Activated CD4-positive, alpha-beta memory T cell treated with anti-CD3 and anti-CD28 coated beads for 36 hours (primary cell): ENCODE measurements around the gene PRKAG3. TPM values are rescaled to one million over a fixed set of nuclear protein-coding genes. Genes with fewer than 3 reads are reported as not detected.

Experiments used
- CTCF ChIA-PET: fragments of 350-600 bp; sonication (Branson Sonifier 250); formaldehyde crosslinking; loops from one replicate; lab custom pipeline; 2021; ENCODE audit warnings: antibody characterized with exemption, inconsistent platforms; lab: Charles Lee
- POLR2A ChIA-PET: fragments of 350-600 bp; sonication (Branson Sonifier 250); formaldehyde crosslinking; loops from one replicate; lab custom pipeline; 2021; ENCODE audit warnings: antibody characterized with exemption; lab: Charles Lee
- DNase-seq: peaks from one replicate; pipeline ENCODE4 v3.0.0-alpha.2; 2020
- H3K27ac Mint-ChIP-seq: one replicate; pipeline ENCODE4 v1.8.0; 2021; ENCODE audit warnings: mixed read lengths
- H3K27me3 Mint-ChIP-seq: one replicate; pipeline ENCODE4 v1.8.0; 2021; ENCODE audit warnings: mixed read lengths
- H3K36me3 Mint-ChIP-seq: one replicate; pipeline ENCODE4 v1.8.0; 2021; ENCODE audit warnings: mixed read lengths
- H3K4me1 Mint-ChIP-seq: one replicate; pipeline ENCODE4 v1.8.0; 2021; ENCODE audit warnings: low read depth, mixed read lengths
- H3K4me3 Mint-ChIP-seq: one replicate; pipeline ENCODE4 v1.8.0; 2021; ENCODE audit warnings: mild to moderate bottlenecking, mixed read lengths
- H3K9me3 Mint-ChIP-seq: one replicate; pipeline ENCODE4 v1.8.0; 2021; ENCODE audit warnings: mixed read lengths
- intact Hi-C: fragments of 100-400 bp; cut with micrococcal nuclease; formaldehyde crosslinking; loops from one replicate; pipeline ENCODE4 v1.15.1; 2023
- total RNA-seq, 2 experiments: library from RNA; stranded (reverse); gene quantifications; one replicate each; pipeline ENCODE4 v1.2.3, GENCODE V29; 2021

Gene PRKAG3
- total RNA-seq, 2 experiments from 2014 or later = not detected

- intact Hi-C loops = no loop called here
- no peak overlapping the region for H3K27ac Mint-ChIP-seq
- H3K4me1 Mint-ChIP-seq = no peaks in the 10 kb centered on the region
- ChIA-PET POLR2A (no interaction called here), CTCF (no interaction called here)
- H3K4me3 Mint-ChIP-seq = no peak overlapping the region
- H3K27me3 Mint-ChIP-seq = peaks cover 27% of the 10 kb centered on the region
- no peaks in the 10 kb centered on the region for H3K9me3 Mint-ChIP-seq
- H3K36me3 Mint-ChIP-seq = no peaks in the 10 kb centered on the region
- no peak for DNase-seq
Measured at GRCh38 chr2:218823196-218823855, 8.3 kb downstream of the PRKAG3 start.

DNA sequence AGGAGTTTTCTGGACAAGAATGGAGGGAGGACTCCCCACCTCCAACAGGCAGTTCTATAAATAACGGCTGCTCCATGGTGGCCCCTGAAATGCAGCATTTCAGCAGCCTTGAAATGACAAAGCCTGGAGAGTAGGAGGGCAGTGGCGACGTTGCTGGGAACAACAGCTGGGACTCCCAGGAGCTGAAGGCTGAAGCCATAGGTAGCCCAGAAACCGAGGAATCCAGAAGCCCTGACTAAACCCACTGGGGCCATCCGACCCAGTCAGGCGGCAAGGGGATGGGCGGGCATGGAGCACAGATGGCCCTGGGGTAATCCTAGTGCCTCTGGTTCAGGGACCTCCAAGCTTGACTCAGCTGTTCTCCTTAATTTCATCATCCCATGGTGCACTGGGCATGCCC, 9.0 kb downstream of the PRKAG3 start:
- ChIA-PET POLR2A (interaction anchor here (0.6 kb wide), 1 partner anchor 10 kb away, joined by 4 read pairs; no protein-coding TSS in a partner anchor), CTCF (no interaction called here)
- intact Hi-C loops = no loop called here
- no peak overlapping the region for H3K27ac Mint-ChIP-seq
- no peaks in the 10 kb centered on the region for H3K9me3 Mint-ChIP-seq
- no peak overlapping the region for H3K4me3 Mint-ChIP-seq
- no peaks in the 10 kb centered on the region for H3K36me3 Mint-ChIP-seq
- peaks cover 25% of the 10 kb centered on the region for H3K27me3 Mint-ChIP-seq
- DNase-seq = no peak
- no peaks in the 10 kb centered on the region for H3K4me1 Mint-ChIP-seq

GRCh38 chr2:218821605-218822211, 9.9 kb downstream of the PRKAG3 start:
- no peak for DNase-seq
- no peaks in the 10 kb centered on the region for H3K4me1 Mint-ChIP-seq
- no peaks in the 10 kb centered on the region for H3K36me3 Mint-ChIP-seq
- CTCF ChIA-PET = no interaction called here
- intact Hi-C loops = no loop called here
- no peaks in the 10 kb centered on the region for H3K9me3 Mint-ChIP-seq
- H3K27me3 Mint-ChIP-seq = peaks cover 25% of the 10 kb centered on the region
- POLR2A ChIA-PET = interaction anchor here (0.6 kb wide), 1 partner anchor 11 kb away, joined by 4 read pairs; no protein-coding TSS in a partner anchor
- no peak overlapping the region for H3K4me3 Mint-ChIP-seq
- H3K27ac Mint-ChIP-seq = no peak overlapping the region

DNA sequence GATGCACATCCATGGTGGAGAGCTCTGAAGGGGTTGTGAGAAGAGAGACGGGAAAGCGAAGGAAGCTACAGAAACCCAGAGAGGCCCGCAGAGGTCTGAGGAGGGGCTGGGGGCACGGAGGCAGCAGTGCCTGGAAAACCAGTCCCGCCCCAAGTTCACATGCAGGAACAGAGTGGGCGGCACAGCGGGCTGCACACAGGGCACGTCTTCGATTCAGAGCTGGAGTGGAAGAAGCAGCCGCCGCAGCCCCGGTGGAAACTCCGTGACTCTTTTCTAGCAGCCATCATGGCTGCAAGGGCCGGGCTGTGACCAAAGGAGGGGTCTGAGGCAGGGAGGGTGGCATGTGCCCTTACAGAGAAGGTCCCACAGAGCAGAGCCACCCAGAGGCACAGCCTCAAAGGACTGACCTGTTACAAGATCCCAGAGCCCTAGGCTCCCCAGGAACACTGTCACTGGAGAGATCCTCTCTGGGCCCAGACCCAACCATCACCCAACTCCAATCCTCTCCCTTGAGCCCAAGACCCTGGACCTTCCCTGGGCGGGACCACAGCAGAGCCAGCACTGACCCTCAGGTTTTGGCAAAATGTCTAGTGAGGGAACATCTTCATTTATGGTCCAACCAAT, 10.7 kb downstream of the PRKAG3 start:
- CTCF ChIA-PET = no interaction called here

GRCh38 chr2:218819093-218819492, 12.5 kb downstream of the PRKAG3 start:
- DNase-seq = no peak
- intact Hi-C loops = no loop called here
- H3K9me3 Mint-ChIP-seq = no peaks in the 10 kb centered on the region
- H3K27me3 Mint-ChIP-seq = peaks cover 25% of the 10 kb centered on the region
- POLR2A ChIA-PET = no interaction called here
- H3K4me1 Mint-ChIP-seq = no peaks in the 10 kb centered on the region
- no peaks in the 10 kb centered on the region for H3K36me3 Mint-ChIP-seq
- H3K4me3 Mint-ChIP-seq = no peak overlapping the region
- CTCF ChIA-PET = interaction anchor here (0.9 kb wide), 1 partner anchor 79 kb away, joined by 3 read pairs; no protein-coding TSS in a partner anchor
- H3K27ac Mint-ChIP-seq = no peak overlapping the region

More for the DNA sequence above, 10.7 kb downstream of the PRKAG3 start:
- H3K27me3 Mint-ChIP-seq = peaks cover 25% of the 10 kb centered on the region
- H3K36me3 Mint-ChIP-seq = no peaks in the 10 kb centered on the region
- no peak for DNase-seq
- no peaks in the 10 kb centered on the region for H3K4me1 Mint-ChIP-seq
- intact Hi-C loops = no loop called here
- no peak overlapping the region for H3K4me3 Mint-ChIP-seq
- H3K27ac Mint-ChIP-seq = no peak overlapping the region
- POLR2A ChIA-PET = no interaction called here
- no peaks in the 10 kb centered on the region for H3K9me3 Mint-ChIP-seq

DNA sequence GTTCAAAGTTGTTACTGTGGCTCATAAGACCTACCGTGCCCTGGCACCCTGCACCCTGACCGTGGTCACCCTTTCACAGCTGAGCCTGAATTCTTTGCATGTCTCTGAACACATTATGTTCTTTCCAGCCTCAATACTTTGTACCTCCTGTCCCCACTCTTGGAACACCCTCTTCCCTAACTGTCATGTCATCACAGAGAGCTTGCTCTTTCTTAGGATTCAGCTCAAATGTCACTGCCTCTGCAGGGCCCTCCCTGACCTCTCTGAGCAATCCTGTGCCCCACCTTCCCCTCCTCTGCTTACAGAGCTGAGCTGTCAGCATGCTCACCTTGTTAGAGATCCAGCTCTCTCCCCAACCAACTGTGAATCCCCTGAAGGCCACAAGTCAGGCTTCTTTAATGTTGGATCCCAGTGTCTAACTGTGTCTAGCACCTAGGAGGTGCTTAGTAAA, 15.0 kb downstream of the PRKAG3 start:
- intact Hi-C loops = no loop called here
- Mint-ChIP-seq H3K4me1 (no peaks in the 10 kb centered on the region), H3K36me3 (no peaks in the 10 kb centered on the region), H3K27me3 (peaks cover 18% of the 10 kb centered on the region), H3K4me3 (no peak overlapping the region), H3K27ac (no peak overlapping the region), H3K9me3 (no peaks in the 10 kb centered on the region)
- ChIA-PET POLR2A (no interaction called here), CTCF (no interaction called here)
- no peak for DNase-seq

GRCh38 chr2:218815649-218816048, 16.0 kb downstream of the PRKAG3 start:
- ChIA-PET POLR2A (no interaction called here), CTCF (interaction anchor here (0.8 to 1.2 kb wide), 2 partner anchors 88 to 128 kb away, joined by 3 read pairs; no protein-coding TSS in a partner anchor)
- no peak for DNase-seq
- Mint-ChIP-seq H3K27me3 (peaks cover 16% of the 10 kb centered on the region), H3K4me1 (no peaks in the 10 kb centered on the region), H3K27ac (no peak overlapping the region), H3K9me3 (no peaks in the 10 kb centered on the region), H3K4me3 (no peak overlapping the region), H3K36me3 (no peaks in the 10 kb centered on the region)
- intact Hi-C loops = no loop called here

DNA sequence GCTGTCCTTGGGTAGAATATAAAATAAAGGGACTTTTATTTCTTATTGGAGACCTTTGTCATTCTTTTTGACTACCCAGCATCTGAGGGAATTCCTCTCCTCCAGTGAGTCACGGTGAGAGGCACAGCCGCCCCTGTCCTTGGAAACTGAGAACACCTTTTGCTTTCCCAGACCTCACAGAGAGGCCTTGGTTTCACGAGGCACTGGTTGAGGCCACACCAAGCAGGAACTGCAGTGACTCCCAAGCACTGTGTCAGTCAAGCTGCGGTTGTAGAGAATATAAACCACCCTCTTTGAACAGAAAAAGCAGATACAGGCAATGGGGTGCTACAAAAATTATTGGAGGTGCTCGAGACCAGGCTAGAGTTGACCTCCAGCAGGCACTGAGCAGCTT, 16.4 kb downstream of the PRKAG3 start:
- H3K27me3 Mint-ChIP-seq = peaks cover 14% of the 10 kb centered on the region
- H3K27ac Mint-ChIP-seq = no peak overlapping the region
- CTCF ChIA-PET = interaction anchor here (0.6 to 1.2 kb wide), 4 partner anchors 32 to 128 kb away, joined by 3 read pairs; no protein-coding TSS in a partner anchor
- intact Hi-C loops = no loop called here
- no peaks in the 10 kb centered on the region for H3K9me3 Mint-ChIP-seq
- H3K36me3 Mint-ChIP-seq = no peaks in the 10 kb centered on the region
- POLR2A ChIA-PET = no interaction called here
- H3K4me3 Mint-ChIP-seq = no peak overlapping the region
- H3K4me1 Mint-ChIP-seq = no peaks in the 10 kb centered on the region
- no peak for DNase-seq

DNA sequence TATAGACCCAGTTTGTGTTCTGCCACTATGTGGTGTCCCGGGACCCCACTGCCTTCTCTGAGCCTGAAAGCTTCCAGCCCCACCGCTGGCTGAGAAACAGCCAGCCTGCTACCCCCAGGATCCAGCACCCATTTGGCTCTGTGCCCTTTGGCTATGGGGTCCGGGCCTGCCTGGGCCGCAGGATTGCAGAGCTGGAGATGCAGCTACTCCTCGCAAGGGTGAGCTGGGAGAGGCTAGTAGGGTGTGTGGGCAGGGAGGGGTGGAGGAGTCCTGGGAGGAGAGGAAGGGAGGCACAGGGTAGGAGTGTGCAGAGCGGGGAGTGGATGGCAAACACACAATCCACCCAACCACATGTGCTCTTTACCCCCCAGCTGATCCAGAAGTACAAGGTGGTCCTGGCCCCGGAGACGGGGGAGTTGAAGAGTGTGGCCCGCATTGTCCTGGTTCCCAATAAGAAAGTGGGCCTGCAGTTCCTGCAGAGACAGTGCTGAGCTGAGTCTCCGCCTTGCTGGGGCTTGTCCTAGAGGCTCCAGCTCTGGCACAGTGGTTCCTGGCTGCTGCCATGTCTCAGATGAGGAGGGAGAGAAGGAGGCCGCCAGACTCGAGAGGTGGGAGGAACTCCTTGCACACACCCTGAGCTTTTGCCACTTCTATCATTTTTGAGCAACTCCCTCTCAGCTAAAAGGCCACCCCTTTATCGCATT, 16.9 kb downstream of the PRKAG3 start:
- no peak overlapping the region for H3K4me3 Mint-ChIP-seq
- intact Hi-C loops = no loop called here
- no peaks in the 10 kb centered on the region for H3K9me3 Mint-ChIP-seq
- no peaks in the 10 kb centered on the region for H3K36me3 Mint-ChIP-seq
- no peak overlapping the region for H3K27ac Mint-ChIP-seq
- ChIA-PET CTCF (interaction anchor here (0.6 to 1.2 kb wide), 4 partner anchors 33 to 127 kb away, joined by 3 read pairs; no protein-coding TSS in a partner anchor), POLR2A (no interaction called here)
- peaks cover 15% of the 10 kb centered on the region for H3K27me3 Mint-ChIP-seq
- no peaks in the 10 kb centered on the region for H3K4me1 Mint-ChIP-seq
- no peak for DNase-seq

DNA sequence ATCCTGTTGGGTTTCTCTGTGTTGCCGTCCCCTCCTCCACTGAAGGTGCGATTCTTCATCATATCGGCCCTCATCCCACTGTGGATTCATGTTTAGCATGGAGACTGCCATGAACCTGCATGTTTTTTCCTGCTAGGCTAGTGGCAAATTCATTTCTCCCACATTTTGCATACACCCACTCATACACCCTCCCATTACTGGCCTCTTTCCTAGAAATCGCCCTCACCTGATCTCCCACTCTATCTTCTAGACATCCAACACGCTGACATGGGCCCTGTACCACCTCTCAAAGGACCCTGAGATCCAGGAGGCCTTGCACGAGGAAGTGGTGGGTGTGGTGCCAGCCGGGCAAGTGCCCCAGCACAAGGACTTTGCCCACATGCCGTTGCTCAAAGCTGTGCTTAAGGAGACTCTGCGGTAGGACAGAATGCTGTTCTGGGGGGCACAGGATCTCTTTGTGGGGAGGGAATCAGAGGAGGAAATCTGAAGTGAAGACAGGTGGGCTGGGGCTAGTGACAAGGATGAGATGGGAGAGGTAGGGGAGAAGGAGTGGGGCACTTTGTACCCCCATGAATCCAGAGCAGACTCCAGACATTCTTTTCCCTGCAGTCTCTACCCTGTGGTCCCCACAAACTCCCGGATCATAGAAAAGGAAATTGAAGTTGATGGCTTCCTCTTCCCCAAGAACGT, 17.7 kb downstream of the PRKAG3 start:
- DNase-seq = no peak
- Mint-ChIP-seq H3K4me3 (no peak overlapping the region), H3K36me3 (no peaks in the 10 kb centered on the region), H3K9me3 (no peaks in the 10 kb centered on the region), H3K4me1 (no peaks in the 10 kb centered on the region), H3K27ac (no peak overlapping the region), H3K27me3 (peaks cover 17% of the 10 kb centered on the region)
- ChIA-PET CTCF (no interaction called here), POLR2A (no interaction called here)
- intact Hi-C loops = no loop called here

GRCh38 chr2:218812861-218813260, 18.7 kb downstream of the PRKAG3 start:
- H3K27ac Mint-ChIP-seq = no peak overlapping the region
- H3K4me1 Mint-ChIP-seq = no peaks in the 10 kb centered on the region
- H3K9me3 Mint-ChIP-seq = no peaks in the 10 kb centered on the region
- DNase-seq = no peak
- peaks cover 18% of the 10 kb centered on the region for H3K27me3 Mint-ChIP-seq
- intact Hi-C loops = no loop called here
- ChIA-PET POLR2A (no interaction called here), CTCF (no interaction called here)
- no peaks in the 10 kb centered on the region for H3K36me3 Mint-ChIP-seq
- H3K4me3 Mint-ChIP-seq = no peak overlapping the region
